Panc1 (cell line): ENCODE data around the gene SLC7A9. TPM values are rescaled to one million over a fixed set of nuclear protein-coding genes. Genes with fewer than 3 reads are reported as not detected.
"Not testable (repeated sequence)": the region's sequence is repeated elsewhere in the genome, so short reads cannot be mapped to it uniquely, and the experiment has no call there.

Experiments
- ATAC-seq: fragments of 200-7000 bp; cut with Tn5 transposase; 2 replicates; pipeline ENCODE4 v1.9.1; 2020; ENCODE audit warnings: mild to moderate bottlenecking, moderate library complexity
- BruUV-seq: library from RNA; stranded (reverse); fragments of 400-500 nt; replicated peaks from 2 replicates; lab custom pipeline; 2021; lab: Mats Ljungman, UMichigan
- CTCF ChIA-PET: fragments of 300-600 bp; sonication (Branson Sonifier 250); formaldehyde crosslinking; loops from one replicate; lab custom pipeline; 2022; ENCODE audit warnings: antibody characterized with exemption; lab: Charles Lee
- POLR2A ChIA-PET: fragments of 300-600 bp; sonication (Branson Sonifier 250); formaldehyde crosslinking; loops from one replicate; lab custom pipeline; 2022; ENCODE audit warnings: antibody characterized with exemption; lab: Charles Lee
- DNase-seq: peaks from one replicate; pipeline ENCODE4 v3.0.0-alpha.2; 2010; ENCODE audit warnings: low read depth, low spot score
- H3K27ac ChIP-seq: 2 replicates; pipeline ENCODE4 v1.5.1; 2011; ENCODE audit warnings: mild to moderate bottlenecking, low read length, inconsistent platforms
- H3K27me3 ChIP-seq: fragments of 200-500 bp; sonication (Bioruptor generic); 2 replicates; pipeline ENCODE4 v1.6.0; 2014; ENCODE audit warnings: low read length, inconsistent platforms; ENCODE audit not compliant: control insufficient read depth, insufficient read depth
- H3K36me3 ChIP-seq: fragments of 200-500 bp; sonication (Bioruptor generic); 2 replicates; pipeline ENCODE4 v1.5.1; 2014; ENCODE audit warnings: inconsistent platforms, mild to moderate bottlenecking, low read length, moderate library complexity; ENCODE audit not compliant: control insufficient read depth, insufficient read depth
- H3K4me1 ChIP-seq: 2 replicates; pipeline ENCODE4 v1.5.1; 2011; ENCODE audit warnings: inconsistent platforms, mild to moderate bottlenecking, low read length, moderate library complexity; ENCODE audit not compliant: control insufficient read depth, insufficient read depth
- H3K4me3 ChIP-seq, 2 experiments: 2 replicates each; pipeline ENCODE4 v1.5.1; 2011 to 2012; ENCODE audit warnings: low read depth in 2 of 2, low read length in 2 of 2, mild to moderate bottlenecking in 2 of 2, inconsistent platforms in 1 of 2, moderate library complexity in 1 of 2
- H3K9me3 ChIP-seq: fragments of 200-500 bp; sonication (Bioruptor generic); 2 replicates; pipeline ENCODE4 v1.5.1; 2014; ENCODE audit warnings: low read depth, mild to moderate bottlenecking, inconsistent platforms, low read length, moderate library complexity; ENCODE audit not compliant: control insufficient read depth, insufficient read depth
- POLR2AphosphoS5 ChIP-seq: IDR thresholded peaks from 2 replicates; pipeline ENCODE4 v1.6.1; 2012; ENCODE audit warnings: mild to moderate bottlenecking, low read depth, low read length, moderate library complexity
- SIN3A ChIP-seq: IDR thresholded peaks from 2 replicates; pipeline ENCODE4 v1.6.1; 2012; ENCODE audit warnings: low read depth, mild to moderate bottlenecking, low read length, moderate library complexity, borderline replicate concordance; ENCODE audit not compliant: insufficient read depth
- TCF7L2 ChIP-seq: IDR thresholded peaks from 2 replicates; pipeline ENCODE4 v1.6.1; 2011; ENCODE audit warnings: mild to moderate bottlenecking, low read depth, low read length, inconsistent platforms
- in situ Hi-C: cut with HindIII; loops from 2 replicates; pipeline ENCODE4 v1.10.0; 2016; ENCODE audit warnings: low sequenced_read_pairs, low pct_unique_long_range_greater_than_20kb
- intact Hi-C: fragments of 100-400 bp; cut with micrococcal nuclease; formaldehyde crosslinking; loops from one replicate; pipeline ENCODE4 v1.10.0; 2022; ENCODE audit not compliant: unreplicated experiment
- total RNA-seq: library from RNA; stranded (reverse); gene quantifications from one replicate; pipeline ENCODE4 v1.2.1, GENCODE V29; 2021; ENCODE audit not compliant: unreplicated experiment
- TF ChIP-seq, protein P1 (sequence below), 2 experiments: IDR thresholded peaks; 2 replicates each; pipeline ENCODE4 v1.6.1; 2011 to 2012; ENCODE audit warnings: low read depth in 2 of 2, control low read depth in 1 of 2, low read length in 1 of 2, mild to moderate bottlenecking in 1 of 2, moderate library complexity in 1 of 2; ENCODE audit not compliant: insufficient read depth in 1 of 2
- TF ChIP-seq, protein P2 (sequence below): fragments of 450-650 bp; IDR thresholded peaks from 2 replicates; pipeline ENCODE4 v1.5.1; 2017; ENCODE audit warnings: mild to moderate bottlenecking

SLC7A9 gene
- total RNA-seq, 1 experiment from 2014 or later, result 0.28 TPM

DNA sequence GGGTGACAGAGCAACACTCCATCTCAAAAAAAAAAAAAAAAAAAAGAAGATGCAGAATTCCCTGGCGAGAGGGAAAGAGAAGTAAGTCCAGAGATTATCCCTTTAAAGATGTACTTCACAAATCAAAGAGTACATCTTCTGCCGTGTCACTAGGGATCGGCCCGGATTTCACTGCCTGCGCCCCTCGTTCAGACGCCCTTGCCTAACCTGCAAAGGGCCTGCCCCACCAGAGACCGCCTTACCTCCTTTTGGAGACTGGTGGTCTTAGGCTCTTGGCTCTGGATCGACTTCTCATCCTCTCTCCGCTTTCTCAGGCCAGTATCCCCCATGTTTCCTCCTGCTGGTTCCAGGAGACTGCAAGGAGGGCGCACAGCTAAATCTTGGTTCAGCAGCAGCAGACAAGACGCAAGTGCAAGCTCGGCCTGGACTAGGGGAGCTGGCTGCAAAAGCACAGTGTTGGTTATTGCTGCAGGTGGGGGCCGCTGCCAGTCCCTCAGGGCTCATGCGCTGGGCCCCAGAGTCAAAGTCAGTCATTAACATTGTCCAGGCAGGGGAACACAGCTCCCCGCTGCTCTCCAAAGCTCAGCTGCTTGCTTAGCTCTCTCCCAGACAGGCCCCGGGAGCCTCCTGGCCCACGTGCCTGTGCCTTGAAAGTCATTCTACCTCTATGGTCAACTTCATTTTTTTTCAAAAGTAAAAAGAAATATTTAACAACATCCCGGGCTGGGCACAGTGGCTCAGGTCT lies 1.2 kb downstream of the SLC7A9 start:
- no peak overlapping the region for H3K27ac ChIP-seq
- no peaks in the 10 kb centered on the region for H3K9me3 ChIP-seq
- CTCF ChIA-PET, result no interaction called here
- in situ Hi-C loops (no loop called here), intact Hi-C loops (no loop called here)
- TF ChIP-seq, protein P1, sequence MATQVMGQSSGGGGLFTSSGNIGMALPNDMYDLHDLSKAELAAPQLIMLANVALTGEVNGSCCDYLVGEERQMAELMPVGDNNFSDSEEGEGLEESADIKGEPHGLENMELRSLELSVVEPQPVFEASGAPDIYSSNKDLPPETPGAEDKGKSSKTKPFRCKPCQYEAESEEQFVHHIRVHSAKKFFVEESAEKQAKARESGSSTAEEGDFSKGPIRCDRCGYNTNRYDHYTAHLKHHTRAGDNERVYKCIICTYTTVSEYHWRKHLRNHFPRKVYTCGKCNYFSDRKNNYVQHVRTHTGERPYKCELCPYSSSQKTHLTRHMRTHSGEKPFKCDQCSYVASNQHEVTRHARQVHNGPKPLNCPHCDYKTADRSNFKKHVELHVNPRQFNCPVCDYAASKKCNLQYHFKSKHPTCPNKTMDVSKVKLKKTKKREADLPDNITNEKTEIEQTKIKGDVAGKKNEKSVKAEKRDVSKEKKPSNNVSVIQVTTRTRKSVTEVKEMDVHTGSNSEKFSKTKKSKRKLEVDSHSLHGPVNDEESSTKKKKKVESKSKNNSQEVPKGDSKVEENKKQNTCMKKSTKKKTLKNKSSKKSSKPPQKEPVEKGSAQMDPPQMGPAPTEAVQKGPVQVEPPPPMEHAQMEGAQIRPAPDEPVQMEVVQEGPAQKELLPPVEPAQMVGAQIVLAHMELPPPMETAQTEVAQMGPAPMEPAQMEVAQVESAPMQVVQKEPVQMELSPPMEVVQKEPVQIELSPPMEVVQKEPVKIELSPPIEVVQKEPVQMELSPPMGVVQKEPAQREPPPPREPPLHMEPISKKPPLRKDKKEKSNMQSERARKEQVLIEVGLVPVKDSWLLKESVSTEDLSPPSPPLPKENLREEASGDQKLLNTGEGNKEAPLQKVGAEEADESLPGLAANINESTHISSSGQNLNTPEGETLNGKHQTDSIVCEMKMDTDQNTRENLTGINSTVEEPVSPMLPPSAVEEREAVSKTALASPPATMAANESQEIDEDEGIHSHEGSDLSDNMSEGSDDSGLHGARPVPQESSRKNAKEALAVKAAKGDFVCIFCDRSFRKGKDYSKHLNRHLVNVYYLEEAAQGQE (IDR thresholded peaks at IDR 0.05; ENCODE audit: insufficient read depth in 1 of 2, low read depth in 2 of 2, low read length in 1 of 2), result no peak
- TF ChIP-seq, protein P2, sequence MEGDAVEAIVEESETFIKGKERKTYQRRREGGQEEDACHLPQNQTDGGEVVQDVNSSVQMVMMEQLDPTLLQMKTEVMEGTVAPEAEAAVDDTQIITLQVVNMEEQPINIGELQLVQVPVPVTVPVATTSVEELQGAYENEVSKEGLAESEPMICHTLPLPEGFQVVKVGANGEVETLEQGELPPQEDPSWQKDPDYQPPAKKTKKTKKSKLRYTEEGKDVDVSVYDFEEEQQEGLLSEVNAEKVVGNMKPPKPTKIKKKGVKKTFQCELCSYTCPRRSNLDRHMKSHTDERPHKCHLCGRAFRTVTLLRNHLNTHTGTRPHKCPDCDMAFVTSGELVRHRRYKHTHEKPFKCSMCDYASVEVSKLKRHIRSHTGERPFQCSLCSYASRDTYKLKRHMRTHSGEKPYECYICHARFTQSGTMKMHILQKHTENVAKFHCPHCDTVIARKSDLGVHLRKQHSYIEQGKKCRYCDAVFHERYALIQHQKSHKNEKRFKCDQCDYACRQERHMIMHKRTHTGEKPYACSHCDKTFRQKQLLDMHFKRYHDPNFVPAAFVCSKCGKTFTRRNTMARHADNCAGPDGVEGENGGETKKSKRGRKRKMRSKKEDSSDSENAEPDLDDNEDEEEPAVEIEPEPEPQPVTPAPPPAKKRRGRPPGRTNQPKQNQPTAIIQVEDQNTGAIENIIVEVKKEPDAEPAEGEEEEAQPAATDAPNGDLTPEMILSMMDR, result no peak
- TF ChIP-seq SIN3A, result no peak
- no peak for TF ChIP-seq POLR2AphosphoS5
- no peak for TF ChIP-seq TCF7L2
- BruUV-seq, result no TSS peak
- POLR2A ChIA-PET, result no interaction called here
- H3K4me3 ChIP-seq, result no peak overlapping the region
- ATAC-seq, result no peak
- H3K4me1 ChIP-seq, result no peaks in the 10 kb centered on the region
- H3K27me3 ChIP-seq, result no peaks in the 10 kb centered on the region
- no peaks in the 10 kb centered on the region for H3K36me3 ChIP-seq
- no peak for DNase-seq

DNA sequence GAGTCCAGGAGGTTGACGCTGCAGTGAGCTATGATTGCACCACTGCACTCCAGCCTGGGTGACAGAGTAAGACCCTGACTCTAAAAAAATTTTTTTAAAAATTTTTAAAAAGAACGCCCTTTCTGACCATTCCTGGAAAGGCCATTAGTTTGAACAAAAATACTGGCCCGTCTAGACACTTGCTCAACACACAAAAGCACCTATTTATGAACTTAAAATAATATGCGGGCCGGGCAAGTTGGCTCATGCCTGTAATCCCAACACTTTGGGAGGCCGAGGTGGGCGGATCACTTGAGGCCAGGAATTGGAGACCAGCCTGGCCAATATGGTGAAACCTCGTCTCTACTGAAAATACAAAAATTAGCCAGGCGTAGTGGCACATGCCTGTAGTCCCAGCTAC lies 2.1 kb downstream of the SLC7A9 start:
- BruUV-seq, POLR2A ChIA-PET, H3K36me3 ChIP-seq, in situ Hi-C loops, DNase-seq, H3K9me3 ChIP-seq, H3K27me3 ChIP-seq, H3K4me3 ChIP-seq, H3K4me1 ChIP-seq, ATAC-seq, CTCF ChIA-PET, intact Hi-C loops, H3K27ac ChIP-seq: not testable (repeated sequence)

DNA sequence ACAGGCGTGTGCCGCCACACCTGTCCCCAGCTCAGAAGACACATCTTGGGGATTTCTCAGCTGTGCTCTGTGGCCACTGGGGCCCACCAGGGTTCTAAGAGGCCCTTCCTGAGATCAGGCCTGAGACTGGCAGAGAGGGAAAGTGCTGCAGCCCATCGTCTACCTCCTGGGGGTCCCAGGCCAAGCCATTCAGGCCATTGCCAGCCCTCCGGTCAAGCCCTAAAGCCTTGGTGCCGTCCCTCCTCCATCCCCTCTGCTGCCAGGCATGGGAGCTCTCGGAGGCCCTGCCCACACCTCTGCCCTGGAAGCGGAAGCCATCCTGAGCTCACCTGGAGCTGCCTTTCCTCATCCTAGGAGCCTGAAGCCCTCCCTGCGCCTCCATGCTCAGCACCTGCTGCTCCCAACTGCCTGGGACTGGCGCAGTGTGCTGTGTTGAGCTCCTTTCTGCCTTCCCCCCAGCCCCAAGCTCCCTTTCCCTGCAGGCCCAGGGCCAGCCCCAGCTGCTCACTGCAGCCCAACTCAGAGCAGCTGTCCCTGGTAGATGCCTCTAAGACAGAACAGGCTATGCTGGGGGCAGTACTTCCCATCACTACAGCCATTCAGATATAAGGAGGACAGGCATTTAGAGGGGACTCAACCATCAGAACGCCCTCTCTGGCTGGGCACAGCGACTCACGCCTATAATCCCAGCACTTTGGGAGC lies 2.9 kb downstream of the SLC7A9 start:
- Histone ChIP-seq H3K36me3 (no peaks in the 10 kb centered on the region), H3K4me1 (no peaks in the 10 kb centered on the region), H3K9me3 (no peaks in the 10 kb centered on the region), H3K4me3 (no peak overlapping the region), H3K27me3 (no peaks in the 10 kb centered on the region), H3K27ac (no peak overlapping the region)
- intact Hi-C loops, result no loop called here
- POLR2A ChIA-PET, result interaction anchor here (0.6 kb wide), 2 partner anchors 14 to 261 kb away, joined by 3 to 7 read pairs; no protein-coding TSS in a partner anchor
- in situ Hi-C loops, result no loop called here
- DNase-seq, result no peak
- TF ChIP-seq SIN3A (no peak), POLR2AphosphoS5 (no peak)
- TF ChIP-seq, protein P1 (IDR thresholded peaks at IDR 0.05; ENCODE audit: insufficient read depth in 1 of 2, low read depth in 2 of 2, low read length in 1 of 2), result peak in 1 of 2 experiments; percentile 36; a peak in 1 of 4 replicates
- no TSS peak for BruUV-seq
- CTCF ChIA-PET, result interaction anchor here (0.6 kb wide), 1 partner anchor 13 kb away, joined by 7 read pairs; no protein-coding TSS in a partner anchor
- peak; percentile 44 for ATAC-seq
